ENCODE data around the gene COQ8A.

The COQ8A gene

DNA sequence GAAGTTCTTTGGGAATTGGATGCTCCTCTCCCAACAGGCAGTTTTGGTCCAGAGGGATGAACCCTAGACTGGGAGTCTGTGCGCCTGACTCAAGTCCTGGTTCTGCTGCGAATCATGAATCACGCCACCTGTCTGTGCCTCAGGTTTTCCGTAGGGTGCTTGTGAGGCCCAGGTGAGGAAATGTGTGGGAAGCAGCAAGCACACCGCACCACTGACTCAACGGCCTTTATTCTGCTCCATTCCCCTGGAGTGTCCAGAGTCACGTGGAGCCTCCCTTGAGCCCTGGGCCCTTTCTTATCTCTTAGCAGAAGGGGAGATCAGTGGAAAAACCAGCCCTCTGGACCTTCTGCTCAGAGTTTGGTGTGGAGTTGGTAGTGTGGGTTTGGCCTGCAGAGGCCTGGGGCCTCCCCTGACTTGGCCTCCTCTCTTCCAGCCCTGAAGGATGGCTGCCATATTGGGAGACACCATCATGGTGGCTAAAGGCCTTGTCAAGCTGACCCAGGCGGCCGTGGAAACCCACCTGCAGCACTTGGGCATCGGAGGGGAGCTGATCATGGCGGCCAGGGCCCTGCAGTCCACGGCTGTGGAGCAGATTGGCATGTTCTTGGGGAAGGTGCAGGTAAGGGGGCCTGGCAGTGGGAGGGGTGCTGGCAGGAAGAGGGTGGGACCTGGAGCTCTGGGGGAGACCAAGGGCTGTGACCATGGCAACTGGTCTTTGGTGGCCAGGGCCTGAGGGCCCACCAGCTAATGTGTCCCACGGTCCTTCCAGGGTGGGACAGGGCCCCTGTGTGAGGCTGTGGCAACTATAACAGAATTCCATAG, 21.1 kb downstream of the COQ8A start:
- no peak for TF ChIP-seq ARNTL (CRISPR knock-in tag; IDR thresholded peaks at IDR 0.05; ENCODE audit: borderline replicate concordance, low read depth)
- TF ChIP-seq ZFP3 (CRISPR knock-in tag; IDR thresholded peaks at IDR 0.05), result no peak
- TF ChIP-seq, protein P1, sequence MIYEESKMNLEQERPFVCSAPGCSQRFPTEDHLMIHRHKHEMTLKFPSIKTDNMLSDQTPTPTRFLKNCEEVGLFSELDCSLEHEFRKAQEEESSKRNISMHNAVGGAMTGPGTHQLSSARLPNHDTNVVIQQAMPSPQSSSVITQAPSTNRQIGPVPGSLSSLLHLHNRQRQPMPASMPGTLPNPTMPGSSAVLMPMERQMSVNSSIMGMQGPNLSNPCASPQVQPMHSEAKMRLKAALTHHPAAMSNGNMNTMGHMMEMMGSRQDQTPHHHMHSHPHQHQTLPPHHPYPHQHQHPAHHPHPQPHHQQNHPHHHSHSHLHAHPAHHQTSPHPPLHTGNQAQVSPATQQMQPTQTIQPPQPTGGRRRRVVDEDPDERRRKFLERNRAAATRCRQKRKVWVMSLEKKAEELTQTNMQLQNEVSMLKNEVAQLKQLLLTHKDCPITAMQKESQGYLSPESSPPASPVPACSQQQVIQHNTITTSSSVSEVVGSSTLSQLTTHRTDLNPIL (CRISPR knock-in tag; IDR thresholded peaks at IDR 0.05; ENCODE audit: low read depth), result no peak
- TF ChIP-seq ZC3H10 (CRISPR knock-in tag; IDR thresholded peaks at IDR 0.05), result no peak
- TF ChIP-seq TOX (CRISPR knock-in tag; IDR thresholded peaks at IDR 0.05; ENCODE audit: borderline replicate concordance), result no peak
- TF ChIP-seq, protein P2, sequence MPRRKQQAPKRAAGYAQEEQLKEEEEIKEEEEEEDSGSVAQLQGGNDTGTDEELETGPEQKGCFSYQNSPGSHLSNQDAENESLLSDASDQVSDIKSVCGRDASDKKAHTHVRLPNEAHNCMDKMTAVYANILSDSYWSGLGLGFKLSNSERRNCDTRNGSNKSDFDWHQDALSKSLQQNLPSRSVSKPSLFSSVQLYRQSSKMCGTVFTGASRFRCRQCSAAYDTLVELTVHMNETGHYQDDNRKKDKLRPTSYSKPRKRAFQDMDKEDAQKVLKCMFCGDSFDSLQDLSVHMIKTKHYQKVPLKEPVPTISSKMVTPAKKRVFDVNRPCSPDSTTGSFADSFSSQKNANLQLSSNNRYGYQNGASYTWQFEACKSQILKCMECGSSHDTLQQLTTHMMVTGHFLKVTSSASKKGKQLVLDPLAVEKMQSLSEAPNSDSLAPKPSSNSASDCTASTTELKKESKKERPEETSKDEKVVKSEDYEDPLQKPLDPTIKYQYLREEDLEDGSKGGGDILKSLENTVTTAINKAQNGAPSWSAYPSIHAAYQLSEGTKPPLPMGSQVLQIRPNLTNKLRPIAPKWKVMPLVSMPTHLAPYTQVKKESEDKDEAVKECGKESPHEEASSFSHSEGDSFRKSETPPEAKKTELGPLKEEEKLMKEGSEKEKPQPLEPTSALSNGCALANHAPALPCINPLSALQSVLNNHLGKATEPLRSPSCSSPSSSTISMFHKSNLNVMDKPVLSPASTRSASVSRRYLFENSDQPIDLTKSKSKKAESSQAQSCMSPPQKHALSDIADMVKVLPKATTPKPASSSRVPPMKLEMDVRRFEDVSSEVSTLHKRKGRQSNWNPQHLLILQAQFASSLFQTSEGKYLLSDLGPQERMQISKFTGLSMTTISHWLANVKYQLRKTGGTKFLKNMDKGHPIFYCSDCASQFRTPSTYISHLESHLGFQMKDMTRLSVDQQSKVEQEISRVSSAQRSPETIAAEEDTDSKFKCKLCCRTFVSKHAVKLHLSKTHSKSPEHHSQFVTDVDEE (CRISPR knock-in tag; IDR thresholded peaks at IDR 0.05), result no peak
- no peak for TF ChIP-seq ZFP30 (CRISPR knock-in tag; IDR thresholded peaks at IDR 0.05)
- no peak for TF ChIP-seq TCF4 (CRISPR knock-in tag; IDR thresholded peaks at IDR 0.05; ENCODE audit: borderline replicate concordance)
- TF ChIP-seq, protein P3, sequence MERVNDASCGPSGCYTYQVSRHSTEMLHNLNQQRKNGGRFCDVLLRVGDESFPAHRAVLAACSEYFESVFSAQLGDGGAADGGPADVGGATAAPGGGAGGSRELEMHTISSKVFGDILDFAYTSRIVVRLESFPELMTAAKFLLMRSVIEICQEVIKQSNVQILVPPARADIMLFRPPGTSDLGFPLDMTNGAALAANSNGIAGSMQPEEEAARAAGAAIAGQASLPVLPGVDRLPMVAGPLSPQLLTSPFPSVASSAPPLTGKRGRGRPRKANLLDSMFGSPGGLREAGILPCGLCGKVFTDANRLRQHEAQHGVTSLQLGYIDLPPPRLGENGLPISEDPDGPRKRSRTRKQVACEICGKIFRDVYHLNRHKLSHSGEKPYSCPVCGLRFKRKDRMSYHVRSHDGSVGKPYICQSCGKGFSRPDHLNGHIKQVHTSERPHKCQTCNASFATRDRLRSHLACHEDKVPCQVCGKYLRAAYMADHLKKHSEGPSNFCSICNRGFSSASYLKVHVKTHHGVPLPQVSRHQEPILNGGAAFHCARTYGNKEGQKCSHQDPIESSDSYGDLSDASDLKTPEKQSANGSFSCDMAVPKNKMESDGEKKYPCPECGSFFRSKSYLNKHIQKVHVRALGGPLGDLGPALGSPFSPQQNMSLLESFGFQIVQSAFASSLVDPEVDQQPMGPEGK (CRISPR knock-in tag; IDR thresholded peaks at IDR 0.05; ENCODE audit: borderline replicate concordance), result no peak
- no peak for TF ChIP-seq ESRRG (CRISPR knock-in tag; IDR thresholded peaks at IDR 0.05)
- no peak for TF ChIP-seq RARB (CRISPR knock-in tag; IDR thresholded peaks at IDR 0.05)
- TF ChIP-seq OSR1 (CRISPR knock-in tag; IDR thresholded peaks at IDR 0.05), result no peak
- no peak for TF ChIP-seq ZNF8 (CRISPR knock-in tag; IDR thresholded peaks at IDR 0.05)
- TF ChIP-seq GLIS3 (CRISPR knock-in tag; IDR thresholded peaks at IDR 0.05), result no peak
- TF ChIP-seq PPARA (CRISPR knock-in tag; IDR thresholded peaks at IDR 0.05; ENCODE audit: borderline replicate concordance), result no peak
- ATAC-seq, result no peak

DNA sequence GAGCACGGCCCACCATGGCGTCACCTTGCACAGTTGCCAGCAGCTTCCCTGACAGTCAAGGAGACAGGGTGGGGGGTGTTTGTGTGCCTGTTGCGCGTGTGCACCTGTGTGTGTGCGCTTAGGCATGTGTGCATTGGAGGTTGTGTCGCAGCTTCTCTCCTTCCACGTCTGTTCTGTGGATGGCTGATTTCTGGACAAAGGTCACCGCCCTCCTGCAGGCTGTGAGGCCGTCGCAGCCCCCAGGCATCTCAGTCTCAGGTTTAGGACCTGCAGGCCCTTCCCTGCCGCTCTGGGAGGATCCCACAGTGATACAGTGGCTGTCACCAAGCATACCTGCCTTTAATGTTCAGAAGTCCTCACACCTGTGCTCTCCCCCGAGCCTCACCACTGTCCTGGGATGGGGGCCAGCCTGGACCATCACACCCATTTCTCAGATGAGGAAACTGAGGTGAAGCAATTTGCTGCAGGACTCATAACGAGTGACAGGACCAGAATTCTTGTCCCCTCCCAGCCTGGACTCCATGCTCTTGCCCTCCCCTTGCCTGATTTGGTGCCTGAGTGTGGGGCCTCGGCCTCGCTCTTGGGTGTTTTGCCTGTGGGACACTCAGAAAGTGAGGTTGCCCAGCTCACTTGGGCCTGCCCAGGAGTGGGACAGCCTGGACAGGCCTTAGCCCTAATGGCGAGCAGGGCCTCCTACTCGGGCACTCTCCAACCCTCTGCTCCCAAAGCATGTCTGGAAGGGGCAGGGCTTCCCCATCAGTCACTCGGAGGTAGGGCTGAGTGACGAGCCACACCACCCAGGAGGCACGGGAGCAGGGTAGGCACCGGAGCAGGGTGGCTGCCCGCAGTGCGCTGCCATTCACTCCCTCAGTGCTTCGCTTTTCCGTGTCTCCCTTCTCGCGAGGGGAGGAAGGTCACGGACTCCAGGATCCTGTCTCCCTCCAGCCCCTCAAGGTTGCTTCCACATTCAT, 22.6 kb downstream of the COQ8A start:
- TF ChIP-seq ESRRG (CRISPR knock-in tag; IDR thresholded peaks at IDR 0.05), result no peak
- TF ChIP-seq ARNTL (CRISPR knock-in tag; IDR thresholded peaks at IDR 0.05; ENCODE audit: borderline replicate concordance, low read depth), result no peak
- no peak for TF ChIP-seq PPARA (CRISPR knock-in tag; IDR thresholded peaks at IDR 0.05; ENCODE audit: borderline replicate concordance)
- no peak for TF ChIP-seq OSR1 (CRISPR knock-in tag; IDR thresholded peaks at IDR 0.05)
- no peak for TF ChIP-seq ZFP3 (CRISPR knock-in tag; IDR thresholded peaks at IDR 0.05)
- no peak for TF ChIP-seq ISL1 (CRISPR knock-in tag; IDR thresholded peaks at IDR 0.05)
- TF ChIP-seq ZNF70 (CRISPR knock-in tag; IDR thresholded peaks at IDR 0.05), result no peak
- no peak for TF ChIP-seq CSDC2 (CRISPR knock-in tag; IDR thresholded peaks at IDR 0.05)
- TF ChIP-seq, protein P4, sequence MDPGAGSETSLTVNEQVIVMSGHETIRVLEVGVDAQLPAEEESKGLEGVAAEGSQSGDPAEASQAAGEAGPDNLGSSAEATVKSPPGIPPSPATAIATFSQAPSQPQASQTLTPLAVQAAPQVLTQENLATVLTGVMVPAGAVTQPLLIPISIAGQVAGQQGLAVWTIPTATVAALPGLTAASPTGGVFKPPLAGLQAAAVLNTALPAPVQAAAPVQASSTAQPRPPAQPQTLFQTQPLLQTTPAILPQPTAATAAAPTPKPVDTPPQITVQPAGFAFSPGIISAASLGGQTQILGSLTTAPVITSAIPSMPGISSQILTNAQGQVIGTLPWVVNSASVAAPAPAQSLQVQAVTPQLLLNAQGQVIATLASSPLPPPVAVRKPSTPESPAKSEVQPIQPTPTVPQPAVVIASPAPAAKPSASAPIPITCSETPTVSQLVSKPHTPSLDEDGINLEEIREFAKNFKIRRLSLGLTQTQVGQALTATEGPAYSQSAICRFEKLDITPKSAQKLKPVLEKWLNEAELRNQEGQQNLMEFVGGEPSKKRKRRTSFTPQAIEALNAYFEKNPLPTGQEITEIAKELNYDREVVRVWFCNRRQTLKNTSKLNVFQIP (CRISPR knock-in tag; IDR thresholded peaks at IDR 0.05; ENCODE audit: borderline replicate concordance, low read depth), result no peak
- TF ChIP-seq, protein P5, sequence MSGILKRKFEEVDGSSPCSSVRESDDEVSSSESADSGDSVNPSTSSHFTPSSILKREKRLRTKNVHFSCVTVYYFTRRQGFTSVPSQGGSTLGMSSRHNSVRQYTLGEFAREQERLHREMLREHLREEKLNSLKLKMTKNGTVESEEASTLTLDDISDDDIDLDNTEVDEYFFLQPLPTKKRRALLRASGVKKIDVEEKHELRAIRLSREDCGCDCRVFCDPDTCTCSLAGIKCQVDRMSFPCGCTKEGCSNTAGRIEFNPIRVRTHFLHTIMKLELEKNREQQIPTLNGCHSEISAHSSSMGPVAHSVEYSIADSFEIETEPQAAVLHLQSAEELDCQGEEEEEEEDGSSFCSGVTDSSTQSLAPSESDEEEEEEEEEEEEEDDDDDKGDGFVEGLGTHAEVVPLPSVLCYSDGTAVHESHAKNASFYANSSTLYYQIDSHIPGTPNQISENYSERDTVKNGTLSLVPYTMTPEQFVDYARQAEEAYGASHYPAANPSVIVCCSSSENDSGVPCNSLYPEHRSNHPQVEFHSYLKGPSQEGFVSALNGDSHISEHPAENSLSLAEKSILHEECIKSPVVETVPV (CRISPR knock-in tag; IDR thresholded peaks at IDR 0.05), result no peak
- TF ChIP-seq GLIS3 (CRISPR knock-in tag; IDR thresholded peaks at IDR 0.05), result no peak
- no peak for TF ChIP-seq TCF4 (CRISPR knock-in tag; IDR thresholded peaks at IDR 0.05; ENCODE audit: borderline replicate concordance)
- TF ChIP-seq ZC3H10 (CRISPR knock-in tag; IDR thresholded peaks at IDR 0.05), result no peak
- TF ChIP-seq SNAI2 (CRISPR knock-in tag; IDR thresholded peaks at IDR 0.05), result no peak
- TF ChIP-seq ZNF565 (CRISPR knock-in tag; conservative IDR thresholded peaks at IDR 0.05; ENCODE audit: low read depth), result no peak
- no peak for ATAC-seq

Measured in SK-N-SH treated with all-trans-retinoic acid at 6 μM for 48 hours (cell line).